Measurements from ENCODE around the gene YES1. TPM values are rescaled to one million over a fixed set of nuclear protein-coding genes. Genes with fewer than 3 reads are reported as not detected.

The YES1 gene
- total and polyA plus RNA-seq, 8 donors: 36.9 to 69.9 (median 61.3) TPM

- intact Hi-C loops (cut with DNase I): no loop called here
- no peak for DNase-seq
- Histone ChIP-seq H3K27ac (peak overlapping the region; percentile 83 to 85), H3K27me3 (peaks cover 0 to 9% of the 10 kb centered on the region in 2 donors), H3K4me3 (peak overlapping the region; percentile 48 to 62), H3K36me3 (peaks cover 0 to 3% of the 10 kb centered on the region in 2 donors), H3K9me3 (no peaks in the 10 kb centered on the region), H3K4me1 (peaks cover 7 to 21% of the 10 kb centered on the region in 2 donors)
- TF ChIP-seq, protein P1, sequence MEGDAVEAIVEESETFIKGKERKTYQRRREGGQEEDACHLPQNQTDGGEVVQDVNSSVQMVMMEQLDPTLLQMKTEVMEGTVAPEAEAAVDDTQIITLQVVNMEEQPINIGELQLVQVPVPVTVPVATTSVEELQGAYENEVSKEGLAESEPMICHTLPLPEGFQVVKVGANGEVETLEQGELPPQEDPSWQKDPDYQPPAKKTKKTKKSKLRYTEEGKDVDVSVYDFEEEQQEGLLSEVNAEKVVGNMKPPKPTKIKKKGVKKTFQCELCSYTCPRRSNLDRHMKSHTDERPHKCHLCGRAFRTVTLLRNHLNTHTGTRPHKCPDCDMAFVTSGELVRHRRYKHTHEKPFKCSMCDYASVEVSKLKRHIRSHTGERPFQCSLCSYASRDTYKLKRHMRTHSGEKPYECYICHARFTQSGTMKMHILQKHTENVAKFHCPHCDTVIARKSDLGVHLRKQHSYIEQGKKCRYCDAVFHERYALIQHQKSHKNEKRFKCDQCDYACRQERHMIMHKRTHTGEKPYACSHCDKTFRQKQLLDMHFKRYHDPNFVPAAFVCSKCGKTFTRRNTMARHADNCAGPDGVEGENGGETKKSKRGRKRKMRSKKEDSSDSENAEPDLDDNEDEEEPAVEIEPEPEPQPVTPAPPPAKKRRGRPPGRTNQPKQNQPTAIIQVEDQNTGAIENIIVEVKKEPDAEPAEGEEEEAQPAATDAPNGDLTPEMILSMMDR (IDR thresholded peaks at IDR 0.05): no peak
- ATAC-seq: no peak
Observed at GRCh38 chr18:713135-713490, 98.9 kb downstream of the YES1 start.

GRCh38 chr18:712401-713134 is 99.5 kb downstream of the YES1 start, which contains the start of gene ENOSF1:
Gene ENOSF1 (minus strand): TSS chr18:712630. CDS start chr18:712587, 43 bp downstream.
- Histone ChIP-seq H3K27me3 (peaks cover 0 to 9% of the 10 kb centered on the region in 2 donors), H3K4me3 (peak within 1 kb of the TSS; percentile 48 to 62), H3K36me3 (peaks cover 0 to 3% of the 10 kb centered on the region in 2 donors), H3K9me3 (no peaks in the 10 kb centered on the region), H3K4me1 (peaks cover 7 to 21% of the 10 kb centered on the region in 2 donors), H3K27ac (peak within 1 kb of the TSS; percentile 83 to 85)
- DNase-seq: peak; percentile 72 to 93 (median 86)
- intact Hi-C loops (cut with DNase I): no loop called here
- peak; percentile 95 for ATAC-seq
- TF ChIP-seq, protein P1 (IDR thresholded peaks at IDR 0.05): peak; percentile 83 to 89

GRCh38 chr18:711657-712400 is 100.2 kb downstream of the YES1 start:
- peak; percentile 60 for ATAC-seq
- TF ChIP-seq, protein P1 (IDR thresholded peaks at IDR 0.05): no peak
- Histone ChIP-seq H3K36me3 (peaks cover 0 to 3% of the 10 kb centered on the region in 2 donors), H3K9me3 (no peaks in the 10 kb centered on the region), H3K27me3 (peaks cover 0 to 9% of the 10 kb centered on the region in 2 donors), H3K27ac (peak overlapping the region; percentile 83 to 85), H3K4me3 (peak overlapping the region; percentile 48 to 62), H3K4me1 (peaks cover 7 to 21% of the 10 kb centered on the region in 2 donors)
- DNase-seq: peak; percentile 70 to 86 (median 84)
- intact Hi-C loops (cut with DNase I): no loop called here

GRCh38 chr18:711310-711656 is 100.8 kb downstream of the YES1 start:
- H3K4me3 ChIP-seq: peak overlapping the region; percentile 48 to 62
- peaks cover 0 to 9% of the 10 kb centered on the region in 2 donors for H3K27me3 ChIP-seq
- peak overlapping the region; percentile 83 to 85 for H3K27ac ChIP-seq
- intact Hi-C loops (cut with DNase I): no loop called here
- TF ChIP-seq, protein P1 (IDR thresholded peaks at IDR 0.05): no peak
- peaks cover 0 to 3% of the 10 kb centered on the region in 2 donors for H3K36me3 ChIP-seq
- DNase-seq (peak in 1 of 4 donors; percentile 31), ATAC-seq (no peak)
- peaks cover 7 to 21% of the 10 kb centered on the region in 2 donors for H3K4me1 ChIP-seq
- no peaks in the 10 kb centered on the region for H3K9me3 ChIP-seq

All from left lung (tissue), 10 donors.